IPS-20b (cell line): ENCODE measurements around the gene TSHR.

ENCODE experiments used
- H3K27ac ChIP-seq: one replicate; pipeline ENCODE4 v1.5.1; 2013; ENCODE audit warnings: low read length
- H3K27me3 ChIP-seq: 2 replicates; pipeline ENCODE4 v1.6.1; 2013; ENCODE audit warnings: mild to moderate bottlenecking, low read length, inconsistent platforms; ENCODE audit not compliant: insufficient read depth
- H3K36me3 ChIP-seq: 2 replicates; pipeline ENCODE4 v1.6.1; 2013; ENCODE audit warnings: low read depth, mild to moderate bottlenecking, inconsistent platforms, low read length, moderate library complexity; ENCODE audit not compliant: insufficient read depth
- H3K4me1 ChIP-seq: 2 replicates; pipeline ENCODE4 v1.6.1; 2013; ENCODE audit warnings: mild to moderate bottlenecking, control low read depth, inconsistent platforms, low read length, moderate library complexity; ENCODE audit not compliant: insufficient read depth
- H3K4me3 ChIP-seq: 2 replicates; pipeline ENCODE4 v1.5.1; 2013; ENCODE audit warnings: mild to moderate bottlenecking, low read length, inconsistent platforms
- H3K9ac ChIP-seq: 2 replicates; pipeline ENCODE4 v1.6.1; 2013; ENCODE audit warnings: low read depth, mild to moderate bottlenecking, inconsistent platforms, low read length, moderate library complexity
- H3K9me3 ChIP-seq: 2 replicates; pipeline ENCODE4 v1.6.1; 2013; ENCODE audit warnings: mild to moderate bottlenecking, low read depth, low read length, inconsistent platforms; ENCODE audit not compliant: insufficient read depth

The TSHR gene

DNA sequence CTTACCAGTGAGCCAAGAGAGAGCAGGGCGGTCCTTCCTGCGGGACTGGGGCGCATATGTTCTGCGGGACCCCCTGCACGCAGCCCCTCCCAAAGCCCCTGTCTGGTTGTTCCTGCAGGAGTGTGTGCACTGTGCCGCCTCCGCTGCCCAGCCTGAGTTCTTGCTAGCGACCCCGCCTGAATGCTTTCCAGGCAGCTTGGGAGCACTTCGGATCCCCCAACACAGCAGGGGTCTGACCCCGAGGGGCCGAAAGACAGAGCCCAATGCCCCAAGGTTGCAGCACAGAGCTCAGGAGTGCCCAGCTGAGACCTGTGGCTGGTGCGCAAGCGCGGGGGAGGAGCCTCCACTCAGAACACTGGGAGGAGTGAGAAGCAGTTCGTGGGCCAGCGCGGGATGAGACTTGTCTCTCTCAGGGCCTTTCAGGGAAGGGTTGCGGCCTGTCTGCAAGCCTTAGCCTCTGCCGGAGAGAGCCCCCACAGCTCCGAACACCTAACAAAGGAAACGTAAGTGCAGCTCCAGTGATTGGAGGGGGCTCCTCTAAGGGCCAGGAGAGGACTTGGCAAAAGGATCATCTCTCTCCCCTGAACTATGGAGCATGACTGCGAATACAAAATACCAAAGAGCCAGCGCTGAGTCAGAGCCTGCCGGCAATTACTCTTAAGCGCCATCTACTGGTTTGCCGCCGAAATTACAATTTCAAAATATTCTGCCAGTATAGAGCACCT is 214.8 kb downstream of the TSHR start:
- H3K9ac ChIP-seq, result peak overlapping the region; percentile 96
- H3K27ac ChIP-seq, result peak overlapping the region; percentile 90
- no peaks in the 10 kb centered on the region for H3K9me3 ChIP-seq
- H3K4me3 ChIP-seq, result peak overlapping the region; percentile 91
- H3K36me3 ChIP-seq, result no peaks in the 10 kb centered on the region
- no peaks in the 10 kb centered on the region; the same call in 1 of the 2 replicates for H3K4me1 ChIP-seq
- no peaks in the 10 kb centered on the region for H3K27me3 ChIP-seq

DNA sequence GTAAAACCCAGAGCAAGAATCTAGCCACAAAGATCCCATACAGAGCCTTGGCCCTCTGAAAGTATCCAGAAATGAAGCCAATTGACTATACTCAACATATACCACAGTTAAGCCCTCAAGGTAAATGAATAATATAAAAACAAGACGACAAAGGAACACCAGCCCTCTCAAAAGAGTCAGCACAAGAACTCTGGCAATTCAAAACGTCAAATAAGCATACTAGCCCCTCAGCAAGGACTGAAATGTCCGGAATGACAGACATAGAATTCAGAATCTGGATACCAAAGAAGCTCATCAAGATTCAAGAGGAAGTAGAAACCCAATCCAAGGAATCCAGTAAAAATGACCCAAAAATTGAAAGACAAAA is 215.4 kb downstream of the TSHR start:
- Histone ChIP-seq H3K4me3 (peak overlapping the region; percentile 91; the same call in 1 of the 2 replicates), H3K9me3 (no peaks in the 10 kb centered on the region), H3K36me3 (no peaks in the 10 kb centered on the region), H3K27ac (no peak overlapping the region), H3K4me1 (no peaks in the 10 kb centered on the region; the same call in 1 of the 2 replicates), H3K27me3 (no peaks in the 10 kb centered on the region), H3K9ac (no peak overlapping the region; the same call in 1 of the 2 replicates)

DNA sequence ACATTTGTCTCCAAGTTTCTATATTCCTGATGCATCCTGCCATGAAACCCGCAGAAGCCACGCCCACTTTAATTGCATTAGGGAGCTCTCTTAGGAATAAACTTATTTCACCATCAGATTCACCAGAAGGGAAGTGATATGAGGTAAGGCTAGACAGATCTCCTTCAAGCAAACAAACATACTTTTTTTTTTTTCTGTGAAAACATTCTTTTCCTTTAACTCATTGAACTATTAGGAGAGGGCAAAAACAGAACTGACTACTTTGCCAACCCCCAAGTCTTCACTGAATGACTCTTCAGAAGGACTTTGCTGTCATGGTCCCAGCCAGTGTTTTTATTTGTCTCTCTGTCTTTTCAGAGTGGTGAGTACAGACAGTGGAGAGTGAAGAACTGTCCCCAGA is 216.9 kb downstream of the TSHR start:
- H3K27me3 ChIP-seq, result no peaks in the 10 kb centered on the region
- H3K36me3 ChIP-seq, result no peaks in the 10 kb centered on the region
- no peaks in the 10 kb centered on the region; the same call in 1 of the 2 replicates for H3K4me1 ChIP-seq
- H3K9ac ChIP-seq, result no peak overlapping the region
- no peak overlapping the region for H3K27ac ChIP-seq
- H3K4me3 ChIP-seq, result no peak overlapping the region
- H3K9me3 ChIP-seq, result no peaks in the 10 kb centered on the region

DNA sequence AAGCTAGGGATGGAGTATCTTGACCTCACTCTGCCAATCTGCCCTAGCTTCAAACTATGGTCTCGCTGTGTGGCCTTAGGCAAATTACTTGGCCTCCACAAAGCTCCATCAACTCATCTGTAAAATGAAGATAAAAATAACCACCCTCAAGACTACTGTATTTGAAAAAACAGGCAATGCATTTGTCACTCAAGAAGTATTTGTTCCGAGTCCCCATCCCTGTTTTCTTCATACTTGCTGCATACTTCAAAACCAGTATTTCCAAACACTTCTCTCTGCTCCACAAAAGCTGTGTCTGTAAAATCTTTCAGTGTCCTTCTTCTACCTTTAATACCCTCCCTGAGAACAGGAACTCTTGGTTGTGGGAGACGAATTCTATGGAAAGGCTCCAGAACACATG is 217.5 kb downstream of the TSHR start:
- H3K9ac ChIP-seq, result no peak overlapping the region
- no peak overlapping the region for H3K4me3 ChIP-seq
- no peak overlapping the region for H3K27ac ChIP-seq
- no peaks in the 10 kb centered on the region; the same call in 1 of the 2 replicates for H3K4me1 ChIP-seq
- no peaks in the 10 kb centered on the region for H3K9me3 ChIP-seq
- H3K27me3 ChIP-seq, result no peaks in the 10 kb centered on the region
- no peaks in the 10 kb centered on the region for H3K36me3 ChIP-seq

DNA sequence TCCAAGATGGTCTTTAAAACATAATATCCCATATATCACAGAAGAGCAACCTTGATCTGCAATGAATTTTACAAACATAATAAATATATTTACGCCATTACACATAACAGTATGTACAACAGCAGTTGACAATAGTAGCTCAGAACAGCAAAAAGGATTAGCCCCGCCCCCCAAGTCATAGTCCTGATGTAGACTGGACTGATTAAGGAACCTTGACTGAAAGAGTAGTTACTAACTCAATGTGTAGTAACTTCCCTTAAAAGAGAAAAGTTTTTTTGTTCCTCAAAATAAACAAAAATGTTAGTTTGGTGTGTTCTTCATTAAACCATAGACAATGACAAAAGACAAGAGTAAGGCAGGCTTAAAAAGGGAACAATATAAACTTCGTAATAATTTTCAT is 220.8 kb downstream of the TSHR start:
- Histone ChIP-seq H3K9me3 (no peaks in the 10 kb centered on the region), H3K4me1 (no peaks in the 10 kb centered on the region), H3K36me3 (peaks cover 27% of the 10 kb centered on the region), H3K4me3 (no peak overlapping the region), H3K27ac (no peak overlapping the region), H3K27me3 (no peaks in the 10 kb centered on the region), H3K9ac (no peak overlapping the region)

DNA sequence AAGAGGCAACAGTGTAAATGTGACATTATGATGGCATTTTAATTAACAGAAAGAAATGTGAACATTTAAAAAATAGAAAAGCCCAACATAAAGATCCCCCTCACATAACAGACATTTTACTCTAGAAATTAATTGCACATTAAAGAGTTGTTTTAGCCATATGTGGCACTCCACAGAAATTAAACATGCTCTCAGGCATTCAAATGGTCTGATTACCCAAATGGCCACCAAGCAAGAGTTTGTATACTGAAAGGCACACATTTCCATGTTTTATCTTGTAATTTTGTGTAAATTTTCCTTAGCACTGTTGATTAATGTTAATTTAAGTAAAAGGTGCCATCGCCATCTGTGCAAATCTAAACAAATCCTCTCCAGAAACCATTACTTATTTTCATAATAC is 221.8 kb downstream of the TSHR start:
- no peak overlapping the region for H3K9ac ChIP-seq
- H3K4me3 ChIP-seq, result no peak overlapping the region
- H3K4me1 ChIP-seq, result no peaks in the 10 kb centered on the region
- no peaks in the 10 kb centered on the region for H3K27me3 ChIP-seq
- H3K36me3 ChIP-seq, result peaks cover 37% of the 10 kb centered on the region
- H3K27ac ChIP-seq, result no peak overlapping the region
- no peaks in the 10 kb centered on the region for H3K9me3 ChIP-seq

DNA sequence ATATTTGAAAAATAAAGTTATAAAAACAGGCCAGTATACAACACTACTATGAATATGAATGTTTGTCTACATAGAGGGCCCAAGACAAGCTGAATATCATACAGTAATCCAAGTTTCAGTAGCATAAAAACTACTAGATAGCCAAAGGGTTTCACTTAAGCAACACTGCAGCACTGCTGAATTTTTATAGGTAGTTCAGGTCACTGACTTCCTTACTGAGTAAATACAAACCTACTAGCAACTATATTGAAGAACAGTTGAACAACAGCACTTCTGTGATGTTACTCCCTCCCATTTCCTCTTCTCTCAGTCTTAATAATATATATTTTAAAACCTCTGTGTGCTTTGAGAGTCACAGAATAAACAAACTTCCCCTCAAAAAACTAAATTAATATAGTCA is 222.6 kb downstream of the TSHR start:
- Histone ChIP-seq H3K27ac (no peak overlapping the region), H3K4me1 (no peaks in the 10 kb centered on the region)

DNA sequence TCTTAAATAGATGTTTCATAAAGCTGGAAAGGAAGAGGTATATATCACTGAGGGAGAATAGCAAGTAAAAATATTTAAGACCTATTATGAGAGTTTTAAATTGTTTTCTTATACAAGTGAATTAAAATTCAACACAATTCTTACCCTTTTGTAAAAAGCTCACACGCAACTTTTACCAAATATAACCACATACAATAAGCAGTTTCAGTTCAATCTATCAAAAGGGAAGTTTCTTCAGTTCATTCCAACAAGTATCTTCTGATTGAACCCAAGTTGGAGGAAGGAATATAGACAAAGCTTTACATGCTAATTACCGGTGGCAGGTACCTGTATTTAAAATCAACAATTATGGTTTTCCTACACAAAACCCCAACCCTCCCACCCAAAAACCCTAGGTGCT is 224.2 kb downstream of the TSHR start:
- Histone ChIP-seq H3K4me3 (no peak overlapping the region), H3K9ac (no peak overlapping the region), H3K4me1 (no peaks in the 10 kb centered on the region), H3K9me3 (no peaks in the 10 kb centered on the region), H3K27me3 (no peaks in the 10 kb centered on the region), H3K27ac (no peak overlapping the region), H3K36me3 (peaks cover 59% of the 10 kb centered on the region)

More for the DNA sequence above, 222.6 kb downstream of the TSHR start:
- peaks cover 44% of the 10 kb centered on the region for H3K36me3 ChIP-seq
- no peak overlapping the region for H3K9ac ChIP-seq
- H3K9me3 ChIP-seq, result no peaks in the 10 kb centered on the region
- H3K27me3 ChIP-seq, result no peaks in the 10 kb centered on the region
- no peak overlapping the region for H3K4me3 ChIP-seq

DNA sequence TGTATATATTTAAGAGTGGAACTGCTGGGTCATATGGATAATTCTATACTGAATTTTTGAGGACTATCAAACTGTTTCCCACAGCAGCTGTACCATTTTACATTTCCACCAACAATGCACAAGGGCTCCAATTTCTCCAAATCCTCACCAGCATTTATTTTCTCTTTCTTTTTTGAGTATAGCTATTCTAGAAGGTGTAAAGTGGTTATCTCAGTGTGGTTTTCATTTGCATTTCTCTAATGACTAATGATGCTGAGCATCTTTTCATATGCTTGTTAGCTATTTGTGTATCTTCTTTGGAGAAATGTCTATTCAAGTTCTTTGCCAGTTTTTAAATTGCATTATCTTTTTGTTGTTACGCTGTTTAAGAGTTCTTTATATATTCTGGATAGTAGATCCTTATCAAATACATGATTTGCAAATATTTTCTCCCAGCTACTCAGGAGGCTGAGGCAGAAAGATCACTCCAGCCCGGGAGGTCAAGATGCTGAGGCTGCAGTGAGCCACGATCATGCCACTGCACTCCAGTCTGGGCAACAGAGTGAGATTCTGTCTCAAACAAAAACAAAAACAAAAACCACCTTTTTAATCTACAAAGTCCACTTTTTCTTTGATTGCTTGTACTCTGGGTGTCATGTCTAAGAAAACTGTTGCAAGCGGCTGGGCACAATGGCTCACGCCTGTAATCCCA is 232.6 kb downstream of the TSHR start:
- Histone ChIP-seq H3K27me3 (no peaks in the 10 kb centered on the region), H3K36me3 (peaks cover 89% of the 10 kb centered on the region), H3K4me1 (no peaks in the 10 kb centered on the region), H3K9ac (no peak overlapping the region), H3K27ac (no peak overlapping the region), H3K4me3 (no peak overlapping the region), H3K9me3 (no peaks in the 10 kb centered on the region)

DNA sequence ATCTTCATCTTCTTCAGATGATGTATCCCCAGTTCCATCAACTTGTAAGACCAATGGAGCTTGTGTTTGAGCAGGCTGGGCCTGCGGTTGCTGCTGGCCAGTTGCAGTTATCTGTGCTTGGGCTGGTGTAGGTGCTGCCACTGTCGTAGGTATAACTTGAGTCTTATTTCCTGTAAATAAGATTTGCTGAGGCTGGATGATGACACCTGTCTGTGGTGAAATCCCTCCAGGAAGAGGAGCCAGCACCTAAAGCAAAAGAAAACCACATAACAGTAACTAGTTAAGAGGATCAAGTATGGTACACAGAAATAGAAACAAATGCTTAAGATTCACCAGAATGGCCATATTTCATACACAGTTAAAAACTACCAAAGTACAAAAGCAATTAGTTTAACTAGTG is 237.2 kb downstream of the TSHR start:
- Histone ChIP-seq H3K36me3 (peaks cover 92% of the 10 kb centered on the region), H3K4me3 (no peak overlapping the region), H3K9ac (no peak overlapping the region), H3K27ac (no peak overlapping the region), H3K27me3 (no peaks in the 10 kb centered on the region), H3K4me1 (no peaks in the 10 kb centered on the region), H3K9me3 (no peaks in the 10 kb centered on the region)

DNA sequence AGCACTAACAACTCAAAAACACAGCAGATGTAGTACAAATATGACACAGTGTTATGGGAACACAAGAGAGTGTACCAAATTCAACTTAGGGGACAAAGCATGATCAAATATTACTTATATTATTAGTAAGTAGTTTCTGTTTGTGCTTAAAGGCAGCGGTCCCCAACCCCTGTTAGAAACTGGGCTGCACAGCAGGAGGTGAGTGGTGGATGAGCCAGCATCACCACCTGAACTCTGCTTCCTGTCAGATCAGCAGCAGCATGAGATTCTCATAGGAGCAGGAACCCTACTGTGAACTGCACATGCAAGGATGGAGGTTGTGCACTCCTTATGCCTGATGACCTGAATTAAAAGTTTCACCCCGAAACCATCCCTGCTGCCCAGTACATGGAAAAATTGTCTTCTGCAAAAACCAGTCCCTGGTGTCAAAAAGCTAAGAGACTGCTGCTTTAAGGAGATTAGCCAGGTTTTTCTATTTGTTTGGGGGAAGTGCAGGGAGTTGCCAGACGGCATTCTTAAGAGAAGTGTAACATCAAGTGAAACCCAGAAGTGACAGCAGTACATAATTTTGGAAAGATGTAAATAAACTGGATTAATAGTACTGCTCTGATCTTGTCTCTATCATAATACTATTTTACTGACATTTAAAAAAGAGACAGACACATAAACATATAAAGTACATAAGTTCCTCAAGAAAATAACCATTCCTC is 238.7 kb downstream of the TSHR start:
- Histone ChIP-seq H3K27me3 (no peaks in the 10 kb centered on the region), H3K9ac (no peak overlapping the region), H3K9me3 (no peaks in the 10 kb centered on the region), H3K4me3 (no peak overlapping the region), H3K36me3 (peaks cover 93% of the 10 kb centered on the region), H3K27ac (no peak overlapping the region), H3K4me1 (no peaks in the 10 kb centered on the region)
